SK-N-SH treated with all-trans-retinoic acid at 6 μM for 48 hours (cell line): Measurements from ENCODE around the gene MGST3.
"Not testable (repeated sequence)": the region's sequence is repeated elsewhere in the genome, so short reads cannot be mapped to it uniquely, and the experiment has no call there.

Experiments used
- ATAC-seq: fragments of 200-7000 bp; cut with Tn5 transposase; 3 replicates; pipeline ENCODE4 v1.9.1; 2020; ENCODE audit warnings: mild to moderate bottlenecking, moderate library complexity
- ARNTL ChIP-seq: fragments of 450-650 bp; formaldehyde crosslinking; IDR thresholded peaks from 2 replicates; pipeline ENCODE4 v1.5.0; 2020; ENCODE audit warnings: low read depth, mild to moderate bottlenecking, moderate library complexity, borderline replicate concordance
- CSDC2 ChIP-seq: fragments of 250-450 bp; sonication (Bioruptor Pico); IDR thresholded peaks from 2 replicates; pipeline ENCODE4 v1.5.0; 2020; ENCODE audit warnings: mild to moderate bottlenecking, moderate library complexity
- ESRRG ChIP-seq: fragments of 250-450 bp; sonication (Bioruptor Pico); IDR thresholded peaks from 2 replicates; pipeline ENCODE4 v1.6.1; 2021; ENCODE audit warnings: mild to moderate bottlenecking
- GLIS3 ChIP-seq: fragments of 250-450 bp; sonication (Bioruptor Pico); IDR thresholded peaks from 2 replicates; pipeline ENCODE4 v1.5.0; 2020; ENCODE audit warnings: mild to moderate bottlenecking, moderate library complexity
- OSR1 ChIP-seq: fragments of 250-450 bp; sonication (Bioruptor Pico); IDR thresholded peaks from 2 replicates; pipeline ENCODE4 v1.8.0; 2022; ENCODE audit warnings: moderate library complexity, mild to moderate bottlenecking, inconsistent platforms
- POU6F1 ChIP-seq: fragments of 250-450 bp; sonication (Bioruptor Pico); IDR thresholded peaks from 2 replicates; pipeline ENCODE4 v1.8.0; 2021; ENCODE audit warnings: low read depth, mild to moderate bottlenecking, moderate library complexity, borderline replicate concordance
- PPARA ChIP-seq: fragments of 250-450 bp; sonication (Bioruptor Pico); IDR thresholded peaks from 2 replicates; pipeline ENCODE4 v1.5.0; 2020; ENCODE audit warnings: mild to moderate bottlenecking, borderline replicate concordance
- RARB ChIP-seq: fragments of 250-450 bp; sonication (Bioruptor Pico); IDR thresholded peaks from 2 replicates; pipeline ENCODE4 v1.8.0; 2021; ENCODE audit warnings: mild to moderate bottlenecking, moderate library complexity
- ZC3H10 ChIP-seq: fragments of 250-450 bp; sonication (Bioruptor Pico); IDR thresholded peaks from 2 replicates; pipeline ENCODE4 v1.5.1; 2021; ENCODE audit warnings: mild to moderate bottlenecking, moderate library complexity
- ZFP3 ChIP-seq: fragments of 250-450 bp; sonication (Bioruptor Pico); IDR thresholded peaks from 2 replicates; pipeline ENCODE4 v1.5.0; 2020; ENCODE audit warnings: mild to moderate bottlenecking, moderate library complexity
- ZFP30 ChIP-seq: fragments of 450-650 bp; formaldehyde crosslinking; IDR thresholded peaks from 2 replicates; pipeline ENCODE4 v1.5.0; 2022; ENCODE audit warnings: mild to moderate bottlenecking, moderate library complexity
- ZNF565 ChIP-seq: fragments of 450-650 bp; formaldehyde crosslinking; conservative IDR thresholded peaks from 2 replicates; pipeline ENCODE4 v1.5.0; 2020; ENCODE audit warnings: low read depth, mild to moderate bottlenecking, moderate library complexity
- TF ChIP-seq, protein P1 (sequence below): fragments of 250-450 bp; sonication (Bioruptor Pico); IDR thresholded peaks from 2 replicates; pipeline ENCODE4 v1.5.0; 2020; ENCODE audit warnings: mild to moderate bottlenecking, moderate library complexity
- TF ChIP-seq, protein P2 (sequence below): fragments of 250-450 bp; sonication (Bioruptor Pico); IDR thresholded peaks from 2 replicates; pipeline ENCODE4 v1.8.0; 2020; ENCODE audit warnings: mild to moderate bottlenecking, moderate library complexity, borderline replicate concordance
- TF ChIP-seq, protein P3 (sequence below): fragments of 250-450 bp; sonication (Bioruptor Pico); IDR thresholded peaks from 2 replicates; pipeline ENCODE4 v1.5.1; 2021; ENCODE audit warnings: mild to moderate bottlenecking, moderate library complexity
- TF ChIP-seq, protein P4 (sequence below): fragments of 250-450 bp; sonication (Bioruptor Pico); IDR thresholded peaks from 2 replicates; pipeline ENCODE4 v1.5.1; 2020; ENCODE audit warnings: low read depth, mild to moderate bottlenecking, moderate library complexity

MGST3 gene

DNA sequence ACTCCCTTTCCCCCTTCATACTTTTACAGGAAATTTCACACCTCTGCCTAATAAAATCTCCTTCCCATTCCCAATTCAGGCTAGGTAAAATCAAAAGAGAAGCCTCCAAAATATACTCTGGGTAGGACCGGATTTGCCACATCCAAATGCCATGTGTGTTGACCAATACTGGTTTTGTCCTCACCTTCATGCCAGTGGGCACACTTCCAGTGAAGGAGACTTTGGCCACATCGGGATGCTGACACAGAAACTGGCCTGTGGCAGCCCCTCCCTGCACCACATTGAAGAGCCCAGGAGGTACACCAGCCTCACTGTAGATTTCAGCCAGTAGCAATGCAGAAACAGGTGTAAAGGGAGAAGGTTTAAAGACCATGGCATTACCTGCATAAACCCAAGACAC is 49.3 kb downstream of the MGST3 start:
- no peak for ATAC-seq
- no peak for TF ChIP-seq ZFP3 (CRISPR knock-in tag)
- no peak for TF ChIP-seq GLIS3 (CRISPR knock-in tag)
- TF ChIP-seq ZNF565: no peak
- TF ChIP-seq ZC3H10 (CRISPR knock-in tag): no peak
- no peak for TF ChIP-seq ESRRG (CRISPR knock-in tag)
- no peak for TF ChIP-seq CSDC2
- TF ChIP-seq, protein P1, sequence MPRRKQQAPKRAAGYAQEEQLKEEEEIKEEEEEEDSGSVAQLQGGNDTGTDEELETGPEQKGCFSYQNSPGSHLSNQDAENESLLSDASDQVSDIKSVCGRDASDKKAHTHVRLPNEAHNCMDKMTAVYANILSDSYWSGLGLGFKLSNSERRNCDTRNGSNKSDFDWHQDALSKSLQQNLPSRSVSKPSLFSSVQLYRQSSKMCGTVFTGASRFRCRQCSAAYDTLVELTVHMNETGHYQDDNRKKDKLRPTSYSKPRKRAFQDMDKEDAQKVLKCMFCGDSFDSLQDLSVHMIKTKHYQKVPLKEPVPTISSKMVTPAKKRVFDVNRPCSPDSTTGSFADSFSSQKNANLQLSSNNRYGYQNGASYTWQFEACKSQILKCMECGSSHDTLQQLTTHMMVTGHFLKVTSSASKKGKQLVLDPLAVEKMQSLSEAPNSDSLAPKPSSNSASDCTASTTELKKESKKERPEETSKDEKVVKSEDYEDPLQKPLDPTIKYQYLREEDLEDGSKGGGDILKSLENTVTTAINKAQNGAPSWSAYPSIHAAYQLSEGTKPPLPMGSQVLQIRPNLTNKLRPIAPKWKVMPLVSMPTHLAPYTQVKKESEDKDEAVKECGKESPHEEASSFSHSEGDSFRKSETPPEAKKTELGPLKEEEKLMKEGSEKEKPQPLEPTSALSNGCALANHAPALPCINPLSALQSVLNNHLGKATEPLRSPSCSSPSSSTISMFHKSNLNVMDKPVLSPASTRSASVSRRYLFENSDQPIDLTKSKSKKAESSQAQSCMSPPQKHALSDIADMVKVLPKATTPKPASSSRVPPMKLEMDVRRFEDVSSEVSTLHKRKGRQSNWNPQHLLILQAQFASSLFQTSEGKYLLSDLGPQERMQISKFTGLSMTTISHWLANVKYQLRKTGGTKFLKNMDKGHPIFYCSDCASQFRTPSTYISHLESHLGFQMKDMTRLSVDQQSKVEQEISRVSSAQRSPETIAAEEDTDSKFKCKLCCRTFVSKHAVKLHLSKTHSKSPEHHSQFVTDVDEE (CRISPR knock-in tag): no peak
- TF ChIP-seq ARNTL (CRISPR knock-in tag): no peak

GRCh38 chr1:165680773-165681172 is 49.7 kb downstream of the MGST3 start:
- not testable (repeated sequence) for ATAC-seq

- no peak for ATAC-seq
- TF ChIP-seq ZC3H10 (CRISPR knock-in tag): no peak
- TF ChIP-seq CSDC2: no peak
- TF ChIP-seq, protein P2, sequence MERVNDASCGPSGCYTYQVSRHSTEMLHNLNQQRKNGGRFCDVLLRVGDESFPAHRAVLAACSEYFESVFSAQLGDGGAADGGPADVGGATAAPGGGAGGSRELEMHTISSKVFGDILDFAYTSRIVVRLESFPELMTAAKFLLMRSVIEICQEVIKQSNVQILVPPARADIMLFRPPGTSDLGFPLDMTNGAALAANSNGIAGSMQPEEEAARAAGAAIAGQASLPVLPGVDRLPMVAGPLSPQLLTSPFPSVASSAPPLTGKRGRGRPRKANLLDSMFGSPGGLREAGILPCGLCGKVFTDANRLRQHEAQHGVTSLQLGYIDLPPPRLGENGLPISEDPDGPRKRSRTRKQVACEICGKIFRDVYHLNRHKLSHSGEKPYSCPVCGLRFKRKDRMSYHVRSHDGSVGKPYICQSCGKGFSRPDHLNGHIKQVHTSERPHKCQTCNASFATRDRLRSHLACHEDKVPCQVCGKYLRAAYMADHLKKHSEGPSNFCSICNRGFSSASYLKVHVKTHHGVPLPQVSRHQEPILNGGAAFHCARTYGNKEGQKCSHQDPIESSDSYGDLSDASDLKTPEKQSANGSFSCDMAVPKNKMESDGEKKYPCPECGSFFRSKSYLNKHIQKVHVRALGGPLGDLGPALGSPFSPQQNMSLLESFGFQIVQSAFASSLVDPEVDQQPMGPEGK (CRISPR knock-in tag): no peak
- TF ChIP-seq, protein P3, sequence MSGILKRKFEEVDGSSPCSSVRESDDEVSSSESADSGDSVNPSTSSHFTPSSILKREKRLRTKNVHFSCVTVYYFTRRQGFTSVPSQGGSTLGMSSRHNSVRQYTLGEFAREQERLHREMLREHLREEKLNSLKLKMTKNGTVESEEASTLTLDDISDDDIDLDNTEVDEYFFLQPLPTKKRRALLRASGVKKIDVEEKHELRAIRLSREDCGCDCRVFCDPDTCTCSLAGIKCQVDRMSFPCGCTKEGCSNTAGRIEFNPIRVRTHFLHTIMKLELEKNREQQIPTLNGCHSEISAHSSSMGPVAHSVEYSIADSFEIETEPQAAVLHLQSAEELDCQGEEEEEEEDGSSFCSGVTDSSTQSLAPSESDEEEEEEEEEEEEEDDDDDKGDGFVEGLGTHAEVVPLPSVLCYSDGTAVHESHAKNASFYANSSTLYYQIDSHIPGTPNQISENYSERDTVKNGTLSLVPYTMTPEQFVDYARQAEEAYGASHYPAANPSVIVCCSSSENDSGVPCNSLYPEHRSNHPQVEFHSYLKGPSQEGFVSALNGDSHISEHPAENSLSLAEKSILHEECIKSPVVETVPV (CRISPR knock-in tag): no peak
- TF ChIP-seq GLIS3 (CRISPR knock-in tag): no peak
- no peak for TF ChIP-seq PPARA (CRISPR knock-in tag)
- no peak for TF ChIP-seq ZFP3 (CRISPR knock-in tag)
- no peak for TF ChIP-seq ESRRG (CRISPR knock-in tag)
- TF ChIP-seq, protein P1 (CRISPR knock-in tag): no peak
- TF ChIP-seq, protein P4, sequence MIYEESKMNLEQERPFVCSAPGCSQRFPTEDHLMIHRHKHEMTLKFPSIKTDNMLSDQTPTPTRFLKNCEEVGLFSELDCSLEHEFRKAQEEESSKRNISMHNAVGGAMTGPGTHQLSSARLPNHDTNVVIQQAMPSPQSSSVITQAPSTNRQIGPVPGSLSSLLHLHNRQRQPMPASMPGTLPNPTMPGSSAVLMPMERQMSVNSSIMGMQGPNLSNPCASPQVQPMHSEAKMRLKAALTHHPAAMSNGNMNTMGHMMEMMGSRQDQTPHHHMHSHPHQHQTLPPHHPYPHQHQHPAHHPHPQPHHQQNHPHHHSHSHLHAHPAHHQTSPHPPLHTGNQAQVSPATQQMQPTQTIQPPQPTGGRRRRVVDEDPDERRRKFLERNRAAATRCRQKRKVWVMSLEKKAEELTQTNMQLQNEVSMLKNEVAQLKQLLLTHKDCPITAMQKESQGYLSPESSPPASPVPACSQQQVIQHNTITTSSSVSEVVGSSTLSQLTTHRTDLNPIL: no peak
- no peak for TF ChIP-seq OSR1 (CRISPR knock-in tag)
- no peak for TF ChIP-seq ZFP30 (CRISPR knock-in tag)
- TF ChIP-seq ARNTL (CRISPR knock-in tag): no peak
- TF ChIP-seq RARB (CRISPR knock-in tag): no peak
- no peak for TF ChIP-seq POU6F1 (CRISPR knock-in tag)
Measured at GRCh38 chr1:165683848-165684485, 52.9 kb downstream of the MGST3 start.
